Fibroblast of skin of right quadriceps (primary cell): ENCODE measurements around the gene URAD.

Experiments
- DNase-seq: peaks from one replicate; pipeline ENCODE4 v3.0.0-alpha.2; 2013

Gene URAD

DNA sequence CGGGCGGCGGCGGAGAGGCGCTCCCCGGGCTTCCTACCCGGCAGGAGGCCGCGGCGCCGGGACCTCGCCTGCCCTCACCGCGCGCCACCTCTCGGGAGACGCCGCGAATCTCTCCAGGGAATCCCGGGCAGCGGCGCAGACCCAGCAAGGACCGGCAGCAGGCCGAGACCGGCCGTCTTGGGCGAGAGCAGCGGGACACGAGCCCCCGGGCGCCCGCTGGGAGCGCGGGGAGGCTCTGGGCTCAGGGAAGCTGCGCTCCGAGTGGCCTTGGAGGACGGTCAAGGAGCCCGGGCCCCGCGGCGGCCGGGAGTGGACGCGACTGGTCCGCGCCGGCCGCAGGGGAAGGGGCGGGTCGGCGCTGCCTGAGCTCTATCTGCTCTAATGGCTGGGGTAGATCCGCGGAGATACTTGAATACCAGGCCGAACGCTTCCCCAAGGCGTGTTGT, 34.1 kb downstream of the URAD start:
- peak; percentile 33 for DNase-seq

DNA sequence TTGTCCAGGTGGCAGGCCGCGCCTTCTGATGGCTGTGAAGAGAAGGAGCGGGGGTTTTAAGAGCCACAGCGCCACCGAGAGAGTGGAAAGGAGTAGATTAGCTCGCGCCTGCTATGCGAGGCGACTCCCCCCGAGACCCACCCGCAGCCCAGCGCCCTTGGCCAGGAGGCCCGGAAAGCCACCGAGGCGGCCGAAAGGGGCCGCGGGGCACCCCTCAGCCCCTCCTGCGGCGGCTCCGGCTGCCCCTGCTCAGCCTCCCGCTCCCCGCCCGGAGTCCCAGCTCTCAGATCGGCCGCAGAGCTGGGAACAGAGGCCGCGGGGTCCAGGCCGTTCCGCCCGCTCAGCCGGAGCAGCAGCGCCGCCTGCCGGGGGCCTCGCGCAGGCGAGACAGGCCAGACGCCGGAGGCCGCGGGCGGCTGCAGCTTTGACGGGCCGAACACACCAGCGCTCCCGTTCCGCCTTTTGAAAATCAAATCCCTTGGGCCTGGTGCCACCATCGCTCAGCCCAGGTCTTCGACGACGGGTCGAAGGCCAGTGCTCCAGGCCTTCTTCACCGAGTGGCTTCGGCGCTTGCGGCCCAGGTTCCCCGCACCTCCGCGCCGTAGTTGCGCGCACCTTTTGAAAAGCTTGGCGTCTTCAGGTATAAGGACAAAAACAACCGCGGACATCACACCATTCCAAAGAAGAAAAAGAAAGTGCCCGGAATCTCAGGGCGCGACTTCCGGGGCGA, 34.7 kb downstream of the URAD start:
- peak; percentile 67 for DNase-seq

DNA sequence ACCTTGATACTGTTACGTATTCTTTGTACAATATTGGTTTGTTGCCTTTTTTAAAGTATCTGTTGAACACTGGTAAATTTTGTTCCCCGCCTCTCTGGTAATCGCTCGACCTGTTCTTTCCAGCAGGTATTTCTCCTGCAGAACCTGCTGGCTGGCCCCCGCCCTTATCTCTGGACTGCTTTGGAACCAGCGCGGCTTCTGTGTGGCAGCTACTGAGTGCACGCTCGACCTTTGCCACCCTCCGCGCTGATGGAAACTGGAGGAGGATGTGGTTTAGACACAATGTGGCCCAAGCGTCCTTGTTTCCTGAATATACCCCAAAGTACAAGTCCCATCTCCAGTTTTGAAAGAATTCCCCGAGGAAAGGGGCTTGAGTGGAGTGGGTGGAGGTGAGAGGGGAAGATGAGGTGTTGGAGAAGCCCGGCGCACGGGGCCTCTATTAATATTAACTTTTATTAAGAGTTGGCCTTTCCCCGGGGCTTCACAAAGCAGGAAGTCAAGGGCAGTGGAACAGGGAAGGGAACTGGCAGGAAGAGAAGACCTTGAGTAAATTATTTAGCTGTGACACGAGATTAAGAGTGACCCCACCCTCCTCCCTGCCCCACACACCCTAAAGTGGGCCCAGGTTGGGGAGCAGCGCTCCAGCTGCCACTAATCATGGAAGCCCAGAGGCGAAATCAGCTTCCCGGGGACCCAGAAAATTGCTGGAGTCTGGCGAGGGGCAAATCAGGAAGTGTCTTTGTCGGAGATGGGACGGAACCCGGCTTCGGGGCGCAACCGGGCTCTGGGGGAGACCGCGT, 35.4 kb downstream of the URAD start:
- no peak for DNase-seq

DNA sequence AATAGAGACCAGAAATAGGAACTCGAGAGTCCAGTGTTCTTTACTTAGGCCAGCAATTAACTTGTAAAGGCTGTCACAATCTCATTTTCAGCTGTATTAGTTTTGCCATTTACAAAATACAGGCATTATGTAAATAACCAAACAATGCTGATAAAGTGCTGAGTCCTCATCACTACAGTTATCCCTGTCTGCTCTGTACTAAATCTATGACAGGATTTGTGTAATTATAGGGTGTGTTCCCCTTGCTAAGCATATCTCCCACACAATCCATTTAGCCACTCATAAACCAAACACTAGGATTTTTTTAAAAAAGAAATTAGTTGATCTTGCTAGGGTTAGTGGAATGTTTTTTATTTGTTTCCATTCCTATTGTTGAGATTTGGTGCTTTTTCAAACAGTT, 45.5 kb downstream of the URAD start:
- DNase-seq = no peak

DNA sequence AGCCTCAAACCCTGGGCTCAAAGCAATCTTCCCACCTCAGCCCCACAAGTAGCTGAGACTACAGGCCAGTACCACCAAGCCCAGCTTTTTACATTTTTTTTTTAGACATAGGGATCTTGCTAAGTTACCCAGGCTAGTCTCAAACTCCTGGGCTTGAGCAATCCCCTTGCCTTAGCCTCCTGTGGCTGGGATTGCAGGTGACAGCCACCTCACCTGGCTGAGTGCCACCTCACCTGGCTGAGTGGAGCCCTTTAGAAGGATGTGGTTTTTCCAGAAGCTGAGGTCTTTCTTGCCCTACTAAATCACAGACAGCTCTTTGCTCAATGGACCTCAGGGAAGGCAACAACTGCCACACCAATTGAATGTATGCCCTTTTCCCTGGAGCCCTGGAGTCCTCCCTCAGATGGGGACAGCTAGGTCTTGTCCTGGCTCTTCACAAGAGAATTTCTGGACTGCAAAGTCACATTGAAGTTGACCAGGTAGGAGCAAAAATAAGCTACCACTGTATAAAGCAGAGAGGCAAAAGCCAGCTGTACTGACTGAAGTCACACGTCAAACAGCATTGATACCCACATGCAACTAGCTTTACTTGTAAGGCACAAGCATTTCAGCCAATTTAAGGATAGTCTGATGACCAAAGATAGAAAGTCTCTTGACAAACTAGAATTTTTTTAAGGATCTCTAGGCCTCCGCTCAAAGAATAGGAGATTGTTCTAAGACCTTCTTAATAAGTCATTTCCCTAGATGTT, 54.7 kb downstream of the URAD start:
- DNase-seq = no peak

DNA sequence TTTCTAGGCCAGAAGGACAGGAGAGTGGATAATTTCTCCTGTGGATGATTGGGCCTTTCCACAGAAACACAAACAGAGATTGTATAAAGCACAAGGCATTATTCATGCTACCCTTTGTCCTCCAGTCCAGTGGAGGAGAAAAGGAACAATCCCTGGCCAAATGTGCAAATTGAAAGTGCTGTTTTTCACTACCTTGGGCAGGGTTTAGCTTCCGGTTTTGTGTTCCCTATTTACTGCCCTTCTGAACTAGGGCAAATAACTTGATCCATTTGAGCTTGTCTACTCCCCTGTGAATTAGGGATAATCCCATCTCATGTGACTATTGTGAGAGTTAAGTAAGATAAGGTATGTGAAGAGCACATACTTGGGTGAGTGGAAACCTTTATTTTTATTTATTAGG, 55.4 kb downstream of the URAD start:
- no peak for DNase-seq

DNA sequence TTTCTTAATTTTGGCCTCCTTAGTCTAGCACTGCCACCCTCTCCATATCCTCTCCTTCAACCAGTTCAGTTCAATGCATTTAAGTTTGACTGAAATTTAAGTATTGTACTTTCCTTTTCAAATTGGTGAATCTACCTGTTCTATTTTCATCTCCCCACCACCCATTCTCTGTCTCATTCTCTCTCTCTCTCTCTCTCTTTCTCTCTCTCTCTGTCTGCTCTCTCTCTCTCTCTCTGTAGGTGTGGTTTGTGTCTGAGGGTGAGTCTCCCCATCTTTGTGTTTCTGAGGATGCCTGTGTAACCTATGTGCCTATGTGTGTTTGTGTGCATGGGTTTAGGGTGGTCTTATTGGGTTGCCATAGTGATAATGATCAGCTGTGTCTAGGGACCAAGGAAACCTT, 58.6 kb downstream of the URAD start:
- no peak for DNase-seq

DNA sequence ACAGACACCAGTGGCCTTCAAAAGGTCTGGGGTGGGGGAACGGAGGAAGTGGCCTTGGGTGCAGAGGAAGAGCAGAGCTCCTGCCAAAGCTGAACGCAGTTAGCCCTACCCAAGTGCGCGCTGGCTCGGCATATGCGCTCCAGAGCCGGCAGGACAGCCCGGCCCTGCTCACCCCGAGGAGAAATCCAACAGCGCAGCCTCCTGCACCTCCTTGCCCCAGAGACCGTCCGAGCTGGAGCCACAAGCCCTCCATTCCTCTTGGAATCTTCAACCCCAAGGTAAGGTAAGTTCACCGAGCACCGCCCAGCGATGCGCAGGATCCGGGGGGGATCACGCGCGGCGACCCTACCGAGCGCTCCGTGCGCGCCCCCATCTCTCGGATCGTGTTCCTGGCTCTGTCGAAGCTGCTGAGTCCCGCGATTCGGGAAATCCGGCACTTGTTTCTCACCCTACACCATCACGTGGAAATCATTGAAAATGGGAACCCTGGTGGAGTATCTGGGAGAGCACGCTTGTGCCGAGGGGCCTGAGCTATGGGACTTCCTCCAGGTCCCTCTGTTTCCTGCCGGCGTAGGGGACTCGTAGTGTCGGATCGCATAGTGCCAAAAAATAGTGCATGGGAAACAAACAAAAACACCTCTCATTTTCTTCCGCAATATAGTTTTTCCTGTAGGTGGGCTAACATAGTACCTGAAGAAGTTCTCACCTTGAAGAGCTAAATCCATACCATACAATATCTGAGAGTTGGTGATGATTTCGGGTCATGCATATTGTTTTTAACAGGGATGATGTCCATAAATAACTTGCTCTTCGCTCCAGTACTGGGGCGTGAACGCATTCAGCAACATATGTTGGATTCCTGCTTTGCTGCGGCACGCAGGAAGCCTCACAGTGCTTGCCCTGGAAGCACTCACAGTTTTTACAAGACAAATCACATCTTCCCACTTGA, 59.4 kb downstream of the URAD start:
- no peak for DNase-seq

DNA sequence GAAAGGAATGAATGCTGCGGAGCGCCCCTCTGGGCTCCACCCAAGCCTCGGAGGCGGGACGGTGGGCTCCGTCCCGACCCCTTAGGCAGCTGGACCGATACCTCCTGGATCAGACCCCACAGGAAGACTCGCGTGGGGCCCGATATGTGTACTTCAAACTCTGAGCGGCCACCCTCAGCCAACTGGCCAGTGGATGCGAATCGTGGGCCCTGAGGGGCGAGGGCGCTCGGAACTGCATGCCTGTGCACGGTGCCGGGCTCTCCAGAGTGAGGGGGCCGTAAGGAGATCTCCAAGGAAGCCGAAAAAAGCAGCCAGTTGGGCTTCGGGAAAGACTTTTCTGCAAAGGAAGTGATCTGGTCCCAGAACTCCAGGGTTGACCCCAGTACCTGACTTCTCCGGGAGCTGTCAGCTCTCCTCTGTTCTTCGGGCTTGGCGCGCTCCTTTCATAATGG, 60.1 kb downstream of the URAD start:
- no peak for DNase-seq
